H1 (cell line): ENCODE data around the gene SLC39A9. TPM values are rescaled to one million over a fixed set of nuclear protein-coding genes. Genes with fewer than 3 reads are reported as not detected.

Source experiments
- CTCF ChIA-PET: fragments of 300-600 bp; sonication (Branson Sonifier 250); formaldehyde crosslinking; loops from one replicate; lab custom pipeline; 2021; ENCODE audit not compliant: partially characterized antibody; lab: Charles Lee
- POLR2A ChIA-PET: fragments of 300-600 bp; sonication (Branson Sonifier 250); formaldehyde crosslinking; loops from one replicate; lab custom pipeline; 2021; ENCODE audit warnings: inconsistent platforms; ENCODE audit not compliant: partially characterized antibody; lab: Charles Lee
- DNase-seq, 2 experiments: peaks; one replicate each; pipeline versions ENCODE4 v3.0.0 to v3.0.0-alpha.2; 2010 to 2022; ENCODE audit warnings: low spot score in 2 of 2, low read depth in 1 of 2, mixed read lengths in 1 of 2
- FAIRE-seq: peaks from 2 replicates; lab custom pipeline; 2011; peaks lifted over from hg19 to GRCh38; lab: Jason Lieb, UNC
- H2AFZ ChIP-seq: 2 replicates; pipeline ENCODE4 v1.8.1; 2012; ENCODE audit warnings: low read length, inconsistent platforms
- H2AK5ac ChIP-seq: 2 replicates; pipeline ENCODE4 v1.6.1; 2013; ENCODE audit warnings: low read depth, low read length
- H2BK120ac ChIP-seq: replicated peaks from 2 replicates; pipeline ENCODE3; 2013; ENCODE audit warnings: low read depth, low read length, inconsistent platforms
- H2BK12ac ChIP-seq: 2 replicates; pipeline ENCODE4 v1.6.1; 2013; ENCODE audit warnings: low read depth, low read length
- H2BK15ac ChIP-seq: 2 replicates; pipeline ENCODE4 v1.6.1; 2013; ENCODE audit warnings: low read length
- H2BK20ac ChIP-seq: 2 replicates; pipeline ENCODE4 v1.6.1; 2013; ENCODE audit warnings: low read length
- H2BK5ac ChIP-seq: 2 replicates; pipeline ENCODE4 v1.6.1; 2013; ENCODE audit warnings: low read depth, low read length
- H3K14ac ChIP-seq: 2 replicates; pipeline ENCODE4 v1.6.1; 2013; ENCODE audit warnings: inconsistent platforms; ENCODE audit not compliant: insufficient read length
- H3K18ac ChIP-seq: 2 replicates; pipeline ENCODE4 v1.6.1; 2013; ENCODE audit warnings: low read length; ENCODE audit errors: extremely low read depth
- H3K23ac ChIP-seq: 2 replicates; pipeline ENCODE4 v1.6.1; 2013; ENCODE audit warnings: inconsistent platforms; ENCODE audit not compliant: insufficient read length
- H3K23me2 ChIP-seq: 2 replicates; pipeline ENCODE4 v1.6.1; 2013; ENCODE audit warnings: low read depth, low read length
- H3K27ac ChIP-seq: 2 replicates; pipeline ENCODE4 v1.6.1; 2011; ENCODE audit warnings: low read depth, low read length, inconsistent platforms
- H3K27me3 ChIP-seq, 4 experiments: replicated peaks in 1 of 4; 1 replicate in 1 of 4; 2 replicates in 3 of 4; pipeline versions ENCODE4 v1.6.1 to v1.8.1; 2011 to 2013; ENCODE audit warnings: low read length in 3 of 4, mild to moderate bottlenecking in 3 of 4, inconsistent platforms in 2 of 4, mixed read lengths in 2 of 4, moderate library complexity in 1 of 4; ENCODE audit not compliant: control insufficient read depth in 3 of 4, insufficient read depth in 3 of 4; ENCODE audit errors: extremely low read depth in 1 of 4
- H3K36me3 ChIP-seq, 4 experiments: 2 replicates each; pipeline versions ENCODE4 v1.6.1 to v1.8.1; 2011 to 2013; ENCODE audit warnings: mild to moderate bottlenecking in 4 of 4, low read length in 3 of 4, moderate library complexity in 2 of 4, control low read depth in 1 of 4, inconsistent platforms in 1 of 4; ENCODE audit not compliant: insufficient read depth in 4 of 4, control insufficient read depth in 2 of 4
- H3K4ac ChIP-seq: replicated peaks from 2 replicates; pipeline ENCODE3; 2013; ENCODE audit warnings: low read length, low read depth, mixed read lengths, inconsistent platforms; ENCODE audit not compliant: insufficient read length
- H3K4me1 ChIP-seq, 4 experiments: replicated peaks in 1 of 4; 1 replicate in 1 of 4; 2 replicates in 3 of 4; pipeline versions ENCODE4 v1.6.1 to v1.8.1; 2011 to 2013; ENCODE audit warnings: low read length in 3 of 4, inconsistent platforms in 2 of 4, mixed read lengths in 1 of 4; ENCODE audit not compliant: insufficient read depth in 4 of 4, control insufficient read depth in 3 of 4
- H3K4me2 ChIP-seq, 2 experiments: 2 replicates each; pipeline versions ENCODE4 v1.6.1 to v1.8.1; 2011 to 2013; ENCODE audit warnings: low read depth in 2 of 2, low read length in 2 of 2, control low read depth in 1 of 2, inconsistent platforms in 1 of 2, mild to moderate bottlenecking in 1 of 2; ENCODE audit not compliant: insufficient read depth in 1 of 2
- H3K4me3 ChIP-seq, 4 experiments: fragments of 200-600, 300-600 bp in 1 of 4; sonication (generic), shearing (Covaris generic), sonication (Bioruptor Twin) in 1 of 4; 2 replicates each; pipeline versions ENCODE4 v1.5.1 to v1.8.1; 2011 to 2016; ENCODE audit warnings: low read length in 4 of 4, low read depth in 3 of 4, control low read depth in 2 of 4, inconsistent platforms in 2 of 4, mild to moderate bottlenecking in 2 of 4, mixed read lengths in 1 of 4, moderate library complexity in 1 of 4; ENCODE audit not compliant: insufficient read depth in 2 of 4; ENCODE audit errors: extremely low read depth in 1 of 4
- H3K56ac ChIP-seq: replicated peaks from 2 replicates; pipeline ENCODE3; 2013; ENCODE audit warnings: low read depth, mild to moderate bottlenecking, mixed read lengths, low read length, inconsistent platforms; ENCODE audit not compliant: insufficient read length
- H3K79me1 ChIP-seq: 2 replicates; pipeline ENCODE4 v1.6.1; 2013; ENCODE audit warnings: low read depth, low read length, control low read depth
- H3K79me2 ChIP-seq, 2 experiments: 2 replicates each; pipeline versions ENCODE4 v1.6.1 to v1.8.1; 2012 to 2013; ENCODE audit warnings: low read length in 2 of 2, mild to moderate bottlenecking in 2 of 2, inconsistent platforms in 1 of 2; ENCODE audit not compliant: insufficient read depth in 2 of 2, control insufficient read depth in 1 of 2
- H3K9ac ChIP-seq, 4 experiments: replicated peaks in 1 of 4; 1 replicate in 1 of 4; 2 replicates in 3 of 4; pipeline versions ENCODE4 v1.6.1 to v1.8.1; 2011 to 2013; ENCODE audit warnings: low read depth in 3 of 4, low read length in 3 of 4, control low read depth in 2 of 4, mild to moderate bottlenecking in 2 of 4, moderate library complexity in 2 of 4, inconsistent platforms in 1 of 4; ENCODE audit errors: extremely low read depth in 1 of 4
- H3K9me3 ChIP-seq, 2 experiments: 2 replicates each; pipeline versions ENCODE4 v1.6.1 to v1.8.1; 2012 to 2013; ENCODE audit warnings: mild to moderate bottlenecking in 2 of 2, moderate library complexity in 2 of 2, control low read depth in 1 of 2, inconsistent platforms in 1 of 2, low read depth in 1 of 2, low read length in 1 of 2, mixed read lengths in 1 of 2; ENCODE audit not compliant: insufficient read depth in 2 of 2
- H4K20me1 ChIP-seq, 2 experiments: replicated peaks in 1 of 2; 2 replicates each; pipeline versions ENCODE3 to v1.8.1; 2011 to 2013; ENCODE audit warnings: inconsistent platforms in 2 of 2, low read length in 2 of 2, mild to moderate bottlenecking in 1 of 2; ENCODE audit not compliant: insufficient read depth in 2 of 2, control insufficient read depth in 1 of 2
- H4K5ac ChIP-seq: 2 replicates; pipeline ENCODE4 v1.6.1; 2013; ENCODE audit warnings: low read length, low read depth, mixed read lengths, inconsistent platforms; ENCODE audit not compliant: insufficient read length
- H4K8ac ChIP-seq: 2 replicates; pipeline ENCODE4 v1.8.0; 2013; ENCODE audit warnings: mild to moderate bottlenecking, moderate library complexity, low read length, inconsistent platforms; ENCODE audit not compliant: insufficient read depth; ENCODE audit errors: extremely low read depth
- H4K91ac ChIP-seq: replicated peaks from 2 replicates; pipeline ENCODE3; 2013; ENCODE audit warnings: low read length, mixed read lengths, inconsistent platforms; ENCODE audit not compliant: insufficient read length
- EP300 ChIP-seq, 2 experiments: IDR thresholded peaks; 1 replicate in 1 of 2; 2 replicates in 1 of 2; pipeline ENCODE4 v1.6.1; 2011 to 2012; ENCODE audit warnings: low read depth in 2 of 2, low read length in 2 of 2, mild to moderate bottlenecking in 2 of 2, borderline replicate concordance in 1 of 2, inconsistent platforms in 1 of 2, moderate library complexity in 1 of 2
- GABPA ChIP-seq: IDR thresholded peaks from 2 replicates; pipeline ENCODE4 v1.6.1; 2011; ENCODE audit warnings: mild to moderate bottlenecking, low read length, moderate library complexity, borderline replicate concordance; ENCODE audit not compliant: insufficient read depth
- JUND ChIP-seq: IDR thresholded peaks from 2 replicates; pipeline ENCODE4 v1.6.1; 2011; ENCODE audit warnings: mild to moderate bottlenecking, improper control_type of control experiment, low read length
- KDM4A ChIP-seq: IDR thresholded peaks from one replicate; pipeline ENCODE4 v1.7.1; 2012; ENCODE audit warnings: low read depth, mild to moderate bottlenecking, moderate library complexity, low read length, inconsistent platforms; ENCODE audit not compliant: severe bottlenecking
- POLR2AphosphoS5 ChIP-seq: IDR thresholded peaks from 2 replicates; pipeline ENCODE4 v1.6.1; 2011; ENCODE audit warnings: low read depth, low read length
- SP1 ChIP-seq: IDR thresholded peaks from 2 replicates; pipeline ENCODE4 v1.6.1; 2011; ENCODE audit warnings: low read depth, low read length
- SRF ChIP-seq: IDR thresholded peaks from 2 replicates; pipeline ENCODE4 v1.6.1; 2011; ENCODE audit warnings: mild to moderate bottlenecking, low read depth, low read length, moderate library complexity
- TBP ChIP-seq: IDR thresholded peaks from 2 replicates; pipeline ENCODE4 v1.6.1; 2011; ENCODE audit warnings: low read depth, low read length, improper control_type of control experiment
- TEAD4 ChIP-seq: IDR thresholded peaks from 2 replicates; pipeline ENCODE4 v1.6.1; 2012; ENCODE audit warnings: low read depth, low read length, inconsistent platforms, mixed read lengths
- WGBS, 2 experiments: shearing (Covaris generic) in 1 of 2; methylation state at CpG; one replicate each; pipeline versions ENCODE4 v1.1.6 to v1.1.7; 2013 to 2015; ENCODE audit warnings: low lambda C conversion rate in 2 of 2, mixed read lengths in 2 of 2, inconsistent platforms in 1 of 2, low coverage in 1 of 2, missing lambda C conversion rate in 1 of 2; ENCODE audit not compliant: insufficient replicate concordance in 2 of 2, insufficient coverage in 1 of 2, insufficient read length in 1 of 2; ENCODE audit errors: extremely low coverage in 1 of 2, missing lambda C conversion rate in 1 of 2; 5-methylcytosine and 5-hydroxymethylcytosine counted together
- polyA plus RNA-seq, 7 experiments: library from polyadenylated mRNA; depleted of rRNA in 3 of 7; stranded (reverse) in 5 of 7; unstranded in 2 of 7; fragments of >200 nt in 5 of 7; fragments of 200-250 nt in 2 of 7; gene quantifications; 1 replicate in 5 of 7; 2 replicates in 1 of 7; 4 replicates in 1 of 7; pipeline versions ENCODE4 v1.2.1 to v1.2.3, GENCODE V29; 2011 to 2013; ENCODE audit warnings: missing spikeins in 2 of 7, mixed read lengths in 2 of 7
- total RNA-seq: library from RNA; stranded (reverse); fragmentation: NEBNext Ultra II Directional; extraction: Animal tissue kit (Norgen Biotek cat#: 25700); gene quantifications from 2 replicates; pipeline ENCODE4 v1.2.1, GENCODE V29; 2021

The SLC39A9 gene
- total and polyA plus RNA-seq, 2 of the 8 experiments (the other 6 are each of a cell fraction or from before 2014, with no cell fraction given), result 31.0 to 44.2 TPM

GRCh38 chr14:69459122-69459521 is 60.6 kb downstream of the SLC39A9 start:
- no peak overlapping the region for H3K4ac ChIP-seq
- POLR2A ChIA-PET, result interaction anchor here (1.1 to 1.4 kb wide), 3 partner anchors 56 to 89 kb away, joined by 3 to 6 read pairs (median 4); partner anchors contain the start of genes ERH and SLC39A9

More at GRCh38 chr14:69459122-69459521, 60.6 kb downstream of the SLC39A9 start:
- Histone ChIP-seq H2BK15ac (no peak overlapping the region), H3K18ac (no peak overlapping the region), H3K9ac (no peak overlapping the region), H3K9me3 (no peaks in the 10 kb centered on the region), H4K5ac (no peak overlapping the region), H2AFZ (no peak overlapping the region), H2BK12ac (no peak overlapping the region), H2BK20ac (no peak overlapping the region), H3K79me1 (no peaks in the 10 kb centered on the region), H3K23ac (no peak overlapping the region), H3K56ac (no peak overlapping the region), H3K4me1 (no peaks in the 10 kb centered on the region), H2BK5ac (no peak overlapping the region), H3K4me3 (no peak overlapping the region), H3K27me3 (no peaks in the 10 kb centered on the region), H4K91ac (no peak overlapping the region), H2AK5ac (no peak overlapping the region), H3K79me2 (no peaks in the 10 kb centered on the region), H2BK120ac (no peak overlapping the region), H4K20me1 (peaks cover 0 to 5% of the 10 kb centered on the region in 2 experiments), H3K14ac (no peak overlapping the region), H3K4me2 (no peak overlapping the region), H3K27ac (no peak overlapping the region), H4K8ac (no peak overlapping the region), H3K23me2 (no peaks in the 10 kb centered on the region), H3K36me3 (peaks cover 0 to 18% (median 8%) of the 10 kb centered on the region in 4 experiments; a peak in 5 of 8 replicates)
- TF ChIP-seq GABPA, result no peak
- TF ChIP-seq POLR2AphosphoS5, result no peak
- TF ChIP-seq SRF, result no peak
- no peak for TF ChIP-seq TBP
- TF ChIP-seq SP1, result no peak
- no peak for TF ChIP-seq KDM4A
- no peak for TF ChIP-seq EP300 (IDR thresholded peaks at IDR 0.05; ENCODE audit: borderline replicate concordance in 1 of 2, low read depth in 2 of 2, low read length in 2 of 2)
- TF ChIP-seq TEAD4, result peak; percentile 41; the same call in 1 of the 2 replicates
- TF ChIP-seq JUND, result no peak
- CTCF ChIA-PET, result interaction anchor here (0.7 to 3.0 kb wide), 21 partner anchors 9 to 216 kb away, joined by 3 to 19 read pairs (median 4); partner anchors contain the start of genes ERH and SLC39A9
- WGBS, 2 experiments, result 87% methylated on average over 1 of the region's 1 CpG; no CpG with 5 or more reads in 1 of the 2 experiments
- no peak for FAIRE-seq
- no peak for DNase-seq
